ENCODE results near the gene FXYD7. TPM values are rescaled to one million over a fixed set of nuclear protein-coding genes. Genes with fewer than 3 reads are reported as not detected.

The FXYD7 gene
- total RNA-seq (2013) = not detected
- polyA plus RNA-seq (under 1 TPM in 1 of 3 donors, not detected in 2; 0.16 TPM), polyA minus RNA-seq (not detected in 2 replicates), total RNA-seq (0 to 0.15 (median 0.04) reads per million in 11 experiments)

DNA sequence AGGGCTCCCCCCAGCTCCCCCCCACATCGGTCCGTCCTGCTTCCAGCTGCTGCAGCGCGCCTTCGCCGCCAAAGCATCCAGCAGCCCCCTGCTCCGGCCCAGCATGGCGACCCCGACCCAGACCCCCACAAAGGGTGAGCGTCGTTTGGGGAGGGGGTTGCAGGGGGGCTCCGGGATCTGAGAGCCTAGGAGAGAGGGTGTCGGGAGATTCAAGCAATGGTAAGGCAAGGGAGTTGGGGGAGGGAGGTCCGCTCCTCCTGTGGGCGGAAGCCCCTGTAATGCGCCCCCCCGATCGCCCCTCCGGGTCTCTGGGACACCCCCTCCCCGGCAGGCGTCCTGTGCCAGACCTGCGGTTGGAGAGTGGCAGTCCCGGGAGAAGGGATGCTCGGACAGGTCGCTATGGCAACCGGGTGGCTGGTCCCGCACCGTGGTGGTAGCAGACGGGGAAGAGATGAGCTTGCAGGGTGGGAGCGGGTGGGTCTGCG is at the start of gene FXYD7:
FXYD7 (plus strand) TSS at position 25 of the 485 bp plus-strand sequence; CDS start at position 104, 79 bp downstream.
- peaks cover 53 to 58% of the 10 kb centered on the region in 2 donors for H3K4me1 ChIP-seq (ENCODE audit: control insufficient read depth in 1 of 2, insufficient read depth in 2 of 2, low read length in 2 of 2)
- Mint-ChIP-seq H3K4me3 (peak within 1 kb of the TSS in 1 of 2 donors; percentile 76), H3K27ac (peak within 1 kb of the TSS in 2 of 7 donors; percentile 50 to 53), H3K9me3 (peaks cover 0 to 13% (median 0%) of the 10 kb centered on the region in 7 donors), H3K27me3 (ENCODE audit: low read depth in 3 of 3) (peaks cover 30 to 40% (median 31%) of the 10 kb centered on the region in 3 donors), H3K4me1 (peaks cover 58% of the 10 kb centered on the region), H3K36me3 (peaks cover 0 to 6% of the 10 kb centered on the region in 2 donors)
- DNase-seq = no peak
- intact Hi-C loops (cut with micrococcal nuclease) = loop anchor here in 1 of 2 donors (5.0 kb wide), 1 partner anchor 124 kb away; the partner anchor contains the start of gene USF2
- no peaks in the 10 kb centered on the region for H4K20me1 ChIP-seq (ENCODE audit: insufficient read depth, low read length)
- no peak within 1 kb of the TSS for H3K9ac ChIP-seq (ENCODE audit: insufficient read depth, low read length, poor library complexity, severe bottlenecking)
- no peak within 1 kb of the TSS for H2AFZ ChIP-seq (ENCODE audit: insufficient read depth, low read depth, low read length, poor library complexity, severe bottlenecking)
- peak; percentile 67 for TF ChIP-seq CTCF (IDR thresholded peaks at IDR 0.05)
- H3K79me2 ChIP-seq (ENCODE audit: insufficient read depth, low read length) = no peaks in the 10 kb centered on the region
- H3K27me3 ChIP-seq (ENCODE audit: control insufficient read depth in 2 of 2, insufficient read depth in 2 of 2, low read length in 2 of 2) = peaks cover 23 to 37% of the 10 kb centered on the region in 2 donors
- H3K4me2 ChIP-seq (replicated peaks; ENCODE audit: extremely low read depth, low read length, poor library complexity, severe bottlenecking) = peak within 1 kb of the TSS; percentile 36
- no peak within 1 kb of the TSS for H3K27ac ChIP-seq (ENCODE audit: low read depth in 1 of 2, low read length in 2 of 2)
- H3K36me3 ChIP-seq (replicated peaks in 1 of 2; ENCODE audit: control insufficient read depth in 1 of 2, insufficient read depth in 2 of 2, low read length in 2 of 2) = no peaks in the 10 kb centered on the region
- no peak within 1 kb of the TSS for H3K4me3 ChIP-seq (replicated peaks in 1 of 3; ENCODE audit: low read depth in 2 of 3, low read length in 3 of 3)
- 2% methylated on average over 22 of the region's 31 CpGs for WGBS (ENCODE audit: insufficient coverage)
- peaks cover 0 to 8% of the 10 kb centered on the region in 2 donors for H3K9me3 ChIP-seq (replicated peaks in 1 of 2; ENCODE audit: control insufficient read depth in 1 of 2, insufficient read depth in 1 of 2, low read length in 2 of 2)

GRCh38 chr19:35093430-35093829 is 49.6 kb upstream of the FXYD7 start:
- H3K36me3 ChIP-seq (replicated peaks in 1 of 2; ENCODE audit: control insufficient read depth in 1 of 2, insufficient read depth in 2 of 2, low read length in 2 of 2) = no peaks in the 10 kb centered on the region
- no peaks in the 10 kb centered on the region for H3K4me1 ChIP-seq (ENCODE audit: control insufficient read depth in 1 of 2, insufficient read depth in 2 of 2, low read length in 2 of 2)
- intact Hi-C loops (cut with micrococcal nuclease) = no loop called here
- Mint-ChIP-seq H3K27me3 (ENCODE audit: low read depth in 3 of 3) (peaks cover 7 to 15% (median 12%) of the 10 kb centered on the region in 3 donors), H3K36me3 (no peaks in the 10 kb centered on the region), H3K4me1 (peaks cover 8% of the 10 kb centered on the region), H3K4me3 (no peak overlapping the region), H3K27ac (no peak overlapping the region), H3K9me3 (no peaks in the 10 kb centered on the region)
- DNase-seq = no peak
- H3K9ac ChIP-seq (ENCODE audit: insufficient read depth, low read length, poor library complexity, severe bottlenecking) = no peak overlapping the region
- no peak overlapping the region for H2AFZ ChIP-seq (ENCODE audit: insufficient read depth, low read depth, low read length, poor library complexity, severe bottlenecking)
- TF ChIP-seq CTCF (IDR thresholded peaks at IDR 0.05) = no peak
- H3K27ac ChIP-seq (ENCODE audit: low read depth in 1 of 2, low read length in 2 of 2) = no peak overlapping the region
- H3K4me3 ChIP-seq (replicated peaks in 1 of 3; ENCODE audit: low read depth in 2 of 3, low read length in 3 of 3) = no peak overlapping the region
- no peaks in the 10 kb centered on the region for H4K20me1 ChIP-seq (ENCODE audit: insufficient read depth, low read length)
- 93% methylated on average over 5 of the region's 5 CpGs for WGBS (ENCODE audit: insufficient coverage)
- peaks cover 0 to 6% of the 10 kb centered on the region in 2 donors for H3K27me3 ChIP-seq (ENCODE audit: control insufficient read depth in 2 of 2, insufficient read depth in 2 of 2, low read length in 2 of 2)
- no peaks in the 10 kb centered on the region for H3K79me2 ChIP-seq (ENCODE audit: insufficient read depth, low read length)
- H3K4me2 ChIP-seq (replicated peaks; ENCODE audit: extremely low read depth, low read length, poor library complexity, severe bottlenecking) = no peak overlapping the region
- no peaks in the 10 kb centered on the region for H3K9me3 ChIP-seq (replicated peaks in 1 of 2; ENCODE audit: control insufficient read depth in 1 of 2, insufficient read depth in 1 of 2, low read length in 2 of 2)

Measured in CD14-positive monocyte (primary cell).